ENCODE data around the gene KCNIP1. TPM values are rescaled to one million over a fixed set of nuclear protein-coding genes. Genes with fewer than 3 reads are reported as not detected.
A peak's percentile ranks its signal among the peaks of the same experiment; 100 is the strongest.
"Not testable (repeated sequence)": the region's sequence is repeated elsewhere in the genome, so short reads cannot be mapped to it uniquely, and the experiment has no call there.

KCNIP1 gene
- total and polyA plus RNA-seq, 8 donors: 0.35 to 4.9 (median 2.5) TPM

GRCh38 chr5:170752257-170753215 lies 248.7 kb downstream of the KCNIP1 start:
- no peak for DNase-seq
- intact Hi-C loops (cut with DNase I): no loop called here

GRCh38 chr5:170753311-170753710 lies 249.5 kb downstream of the KCNIP1 start:
- H3K36me3 ChIP-seq: no peaks in the 10 kb centered on the region
- H3K4me1 ChIP-seq: peaks cover 0 to 10% of the 10 kb centered on the region in 2 donors
- H3K27ac ChIP-seq: no peak overlapping the region
- H3K27me3 ChIP-seq: peaks cover 0 to 7% of the 10 kb centered on the region in 2 donors
- intact Hi-C loops (cut with DNase I): no loop called here
- DNase-seq (no peak), ATAC-seq (no peak)
- no peak overlapping the region for H3K4me3 ChIP-seq
- no peak for TF ChIP-seq CTCF (IDR thresholded peaks at IDR 0.05)
- H3K9me3 ChIP-seq: no peaks in the 10 kb centered on the region

More at GRCh38 chr5:170752257-170753215, 248.7 kb downstream of the KCNIP1 start:
- no peak overlapping the region for H3K4me3 ChIP-seq
- H3K36me3 ChIP-seq: no peaks in the 10 kb centered on the region
- no peak for ATAC-seq
- H3K27me3 ChIP-seq: peaks cover 0 to 9% of the 10 kb centered on the region in 2 donors
- peaks cover 0 to 7% of the 10 kb centered on the region in 2 donors for H3K4me1 ChIP-seq
- H3K27ac ChIP-seq: no peak overlapping the region
- no peaks in the 10 kb centered on the region for H3K9me3 ChIP-seq
- TF ChIP-seq CTCF (IDR thresholded peaks at IDR 0.05): no peak

GRCh38 chr5:170754508-170754907 lies 250.7 kb downstream of the KCNIP1 start:
- H3K27ac ChIP-seq; ATAC-seq; H3K4me3 ChIP-seq; H3K27me3 ChIP-seq; H3K36me3 ChIP-seq; H3K9me3 ChIP-seq; H3K4me1 ChIP-seq; intact Hi-C loops (cut with DNase I); DNase-seq: not testable (repeated sequence)

- intact Hi-C loops (cut with DNase I): no loop called here
- ATAC-seq: peak; percentile 97
Measured at GRCh38 chr5:170755679-170756456, 252.0 kb downstream of the KCNIP1 start.

GRCh38 chr5:170756691-170757090 lies 252.9 kb downstream of the KCNIP1 start:
- H3K36me3 ChIP-seq: no peaks in the 10 kb centered on the region
- peak overlapping the region in 1 of 2 donors; percentile 59 for H3K27ac ChIP-seq
- no peak for ATAC-seq
- H3K4me1 ChIP-seq: peaks cover 0 to 10% of the 10 kb centered on the region in 2 donors
- TF ChIP-seq CTCF (IDR thresholded peaks at IDR 0.05): no peak
- intact Hi-C loops (cut with DNase I): no loop called here
- H3K9me3 ChIP-seq: no peaks in the 10 kb centered on the region
- no peak for DNase-seq
- no peak overlapping the region for H3K4me3 ChIP-seq
- no peaks in the 10 kb centered on the region for H3K27me3 ChIP-seq

More at GRCh38 chr5:170755679-170756456, 252.0 kb downstream of the KCNIP1 start:
- Histone ChIP-seq H3K36me3 (no peaks in the 10 kb centered on the region), H3K27me3 (no peaks in the 10 kb centered on the region), H3K4me3 (no peak overlapping the region), H3K9me3 (no peaks in the 10 kb centered on the region), H3K4me1 (peaks cover 0 to 10% of the 10 kb centered on the region in 2 donors), H3K27ac (peak overlapping the region; percentile 59 to 62)
- TF ChIP-seq CTCF (IDR thresholded peaks at IDR 0.05): no peak
- peak in 2 of 4 donors; percentile 79 to 84 for DNase-seq

Measured in left lung (tissue), 10 donors.